Body of pancreas (tissue), 4 donors: ENCODE results near the gene DTNBP1.

Experiments
- CTCF ChIP-seq, 7 experiments: fragments of 450-650 bp in 4 of 7; fragments of 200-600 bp in 3 of 7; sonication (generic) in 3 of 7; IDR thresholded peaks; one replicate each; pipeline ENCODE4 v1.5.1; 2016 to 2019; ENCODE audit warnings: antibody characterized with exemption in 7 of 7
- POLR2A ChIP-seq, 3 donors: fragments of 450-650 bp; IDR thresholded peaks; one replicate each; pipeline ENCODE4 v1.6.1; 2016; ENCODE audit warnings: antibody characterized with exemption in 3 of 3, mild to moderate bottlenecking in 2 of 3

GRCh38 chr6:15556711-15557110 lies 106.1 kb downstream of the DTNBP1 start:
- TF ChIP-seq CTCF (IDR thresholded peaks at IDR 0.05), result no peak
- no peak for TF ChIP-seq POLR2A (IDR thresholded peaks at IDR 0.05)
